Hematopoietic multipotent progenitor cell (in vitro differentiated cells): ENCODE results near the gene MED27. TPM values are rescaled to one million over a fixed set of nuclear protein-coding genes. Genes with fewer than 3 reads are reported as not detected.

ENCODE experiments used
- DNase-seq, 3 donors: peaks; one replicate each; pipeline ENCODE4 v3.0.0-alpha.2; 2011 to 2015; ENCODE audit warnings: low read depth in 2 of 3, low spot score in 2 of 3
- total RNA-seq: library from RNA; depleted of rRNA; stranded (reverse); fragments of >200 nt; gene quantifications from one replicate; pipeline ENCODE4 v1.2.3, GENCODE V29; 2012

The MED27 gene
- total RNA-seq, 1 donor: 21.3 TPM

DNA sequence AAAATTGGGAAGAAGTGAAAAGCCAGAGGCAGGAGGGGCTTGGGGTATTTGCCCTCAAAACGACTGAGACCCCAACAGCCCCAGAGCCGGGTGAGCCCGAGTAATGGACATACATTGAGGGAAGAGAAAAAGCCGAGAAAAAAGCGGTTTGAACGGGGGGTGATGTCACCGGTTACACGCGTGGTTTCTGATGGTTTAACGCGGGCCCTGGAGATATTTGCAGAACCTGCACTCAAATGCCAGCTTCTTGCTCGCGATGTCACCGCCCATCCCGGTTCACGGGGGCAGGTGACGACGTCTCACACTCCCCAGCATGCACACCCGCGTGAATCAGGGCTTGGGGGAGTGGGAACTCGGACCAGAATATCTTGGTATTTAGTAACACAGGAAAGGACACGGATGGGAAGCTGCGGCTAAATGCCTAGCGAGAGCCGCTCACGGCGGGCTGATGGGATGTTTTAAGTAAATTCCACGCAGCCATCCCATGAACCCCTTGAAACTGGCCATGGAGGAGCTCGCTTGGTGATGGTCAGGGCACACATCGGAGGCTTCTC is 237.8 kb downstream of the MED27 start:
- no peak for DNase-seq

- no peak for DNase-seq
These were observed 238.6 kb downstream of the MED27 start for GRCh38 chr9:131840751-131841702.

DNA sequence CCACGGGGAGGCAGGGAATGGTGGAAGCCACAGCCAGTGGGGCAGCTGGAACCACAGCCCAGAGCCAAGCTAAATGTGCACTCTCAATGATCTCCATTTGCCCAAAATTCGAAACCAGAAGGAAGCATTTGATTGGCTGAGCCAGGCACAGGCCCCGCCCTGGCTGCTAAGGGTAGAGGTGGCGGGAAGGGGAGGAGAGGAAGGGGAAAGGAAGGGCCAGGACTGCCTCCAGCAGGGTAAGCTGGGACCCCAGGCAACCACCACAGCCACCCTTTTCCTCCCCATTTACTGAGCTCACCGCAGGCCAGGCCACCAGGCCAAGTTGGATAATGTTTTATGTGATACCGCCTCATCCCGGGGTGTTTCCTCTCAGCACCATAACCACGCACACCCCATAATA is 239.4 kb downstream of the MED27 start:
- no peak for DNase-seq

- no peak for DNase-seq
These were observed 240.2 kb downstream of the MED27 start for GRCh38 chr9:131839281-131840084.

DNA sequence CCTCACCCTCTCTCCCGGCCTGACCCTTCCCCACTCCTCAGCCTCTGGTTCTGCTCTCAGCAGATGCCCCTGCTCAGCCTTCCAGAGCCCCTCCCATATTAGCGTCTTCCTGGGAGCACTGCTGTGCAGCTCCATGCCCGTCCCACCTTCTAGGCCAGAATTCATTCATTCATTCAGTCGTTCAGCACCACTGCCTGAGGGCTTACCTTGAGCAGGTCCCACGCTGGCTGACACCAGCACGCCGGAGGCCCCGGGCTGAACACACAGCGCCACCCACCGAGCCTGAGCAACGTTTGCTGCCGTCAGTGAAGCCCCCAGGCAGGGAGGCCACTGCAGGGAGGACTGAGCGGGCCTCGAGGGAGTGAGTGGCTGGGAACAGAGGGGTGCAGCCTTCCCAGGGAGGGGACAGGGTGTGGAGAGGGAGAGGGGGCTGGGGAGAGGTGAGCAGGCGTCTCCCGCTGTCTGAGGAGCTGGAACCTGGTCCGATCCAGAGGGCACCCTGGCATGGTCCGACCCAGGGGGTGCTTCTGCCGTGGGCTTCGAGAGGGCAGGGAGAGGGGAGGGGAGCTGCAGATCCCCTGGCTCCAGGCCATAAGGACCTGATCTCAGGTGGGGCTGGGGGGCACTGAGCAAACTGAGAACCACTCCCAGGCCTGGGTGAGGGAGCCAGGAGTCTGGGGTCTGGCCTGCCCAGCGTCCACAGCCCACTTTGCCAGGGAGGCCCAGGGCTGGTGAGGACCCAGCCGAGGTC is 241.0 kb downstream of the MED27 start:
- no peak for DNase-seq

DNA sequence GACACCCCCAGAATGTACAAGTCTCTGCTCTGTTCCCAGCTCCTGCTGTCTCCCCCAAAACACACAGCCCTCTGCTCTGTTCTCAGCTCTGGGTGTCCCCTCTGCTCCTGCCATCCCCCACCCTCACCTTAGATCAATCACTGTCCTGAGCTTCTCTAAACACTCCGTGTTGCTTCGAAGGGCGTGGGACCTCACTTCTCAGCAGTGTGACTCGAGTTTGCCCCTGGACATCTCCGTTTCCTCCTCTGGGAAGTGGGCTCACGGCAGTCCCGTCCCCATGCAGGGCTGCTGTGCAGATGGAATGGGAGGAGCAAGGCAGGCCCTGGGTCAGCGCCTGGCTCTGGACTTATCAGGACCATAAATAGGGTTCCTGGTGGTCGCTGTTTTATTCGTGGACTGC is 241.8 kb downstream of the MED27 start:
- DNase-seq: no peak

- DNase-seq: peak in 1 of 3 donors; percentile 16
These were observed 242.4 kb downstream of the MED27 start for GRCh38 chr9:131837316-131837715.

- DNase-seq: no peak
These were observed 242.9 kb downstream of the MED27 start for GRCh38 chr9:131836607-131837315.

GRCh38 chr9:131836021-131836420 is 243.6 kb downstream of the MED27 start:
- DNase-seq: no peak

DNA sequence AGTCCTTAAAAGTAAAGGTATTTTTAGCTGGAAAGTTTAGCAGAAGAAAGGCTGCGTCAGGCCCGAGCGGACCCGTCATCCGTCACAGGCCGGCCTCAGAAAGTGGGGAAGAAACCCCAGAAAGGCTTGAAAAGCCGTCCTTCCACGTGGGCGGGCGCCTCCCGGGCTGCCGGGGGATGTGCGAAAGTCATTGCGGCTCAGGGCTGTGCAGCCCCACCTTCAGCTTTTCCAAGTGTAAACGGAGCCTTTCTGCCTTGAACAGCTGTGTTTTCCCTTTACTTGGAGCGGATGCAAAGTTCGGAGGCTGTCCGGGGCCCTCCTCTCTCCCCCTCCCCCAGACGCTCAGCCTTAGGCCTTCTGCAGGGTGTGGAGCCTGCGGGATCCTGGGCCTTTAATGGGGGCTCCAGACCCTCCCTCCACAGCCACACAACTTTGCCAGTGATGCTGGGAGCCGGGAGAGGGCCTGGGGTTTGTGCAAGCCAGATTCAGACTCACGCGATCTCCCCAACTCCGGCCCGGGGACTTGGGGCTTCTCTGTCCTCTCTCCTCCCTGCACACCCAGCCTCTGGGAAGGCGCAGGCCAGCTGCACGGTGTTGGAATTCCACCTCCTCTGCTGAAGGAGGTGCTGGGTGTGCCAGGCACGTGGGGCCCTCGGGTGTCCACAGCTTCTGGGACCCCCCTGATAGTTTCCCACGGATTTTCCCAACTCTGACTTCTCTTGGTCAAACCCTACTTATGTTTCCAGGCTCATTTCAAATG is 244.3 kb downstream of the MED27 start:
- DNase-seq: no peak

DNA sequence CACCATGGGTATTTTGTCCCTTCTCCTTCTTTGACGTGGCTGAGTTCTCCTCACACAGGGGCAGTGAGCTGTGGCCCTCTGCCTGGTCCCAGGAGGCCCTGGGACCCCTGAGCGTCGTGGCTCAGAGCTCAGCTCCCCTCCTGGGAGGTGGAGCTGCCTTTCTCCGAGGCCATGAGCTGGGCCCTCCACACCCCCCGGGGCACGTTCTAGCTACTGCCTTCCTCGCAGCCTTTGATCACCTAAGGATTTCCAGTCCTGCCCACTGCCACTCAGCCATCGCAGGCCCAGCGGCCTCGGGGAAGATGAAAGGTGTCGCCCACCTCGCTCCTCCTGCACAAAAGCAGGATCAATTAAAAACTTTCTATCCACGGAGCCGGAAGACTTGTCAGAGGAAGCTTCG is 244.9 kb downstream of the MED27 start:
- DNase-seq: no peak

DNA sequence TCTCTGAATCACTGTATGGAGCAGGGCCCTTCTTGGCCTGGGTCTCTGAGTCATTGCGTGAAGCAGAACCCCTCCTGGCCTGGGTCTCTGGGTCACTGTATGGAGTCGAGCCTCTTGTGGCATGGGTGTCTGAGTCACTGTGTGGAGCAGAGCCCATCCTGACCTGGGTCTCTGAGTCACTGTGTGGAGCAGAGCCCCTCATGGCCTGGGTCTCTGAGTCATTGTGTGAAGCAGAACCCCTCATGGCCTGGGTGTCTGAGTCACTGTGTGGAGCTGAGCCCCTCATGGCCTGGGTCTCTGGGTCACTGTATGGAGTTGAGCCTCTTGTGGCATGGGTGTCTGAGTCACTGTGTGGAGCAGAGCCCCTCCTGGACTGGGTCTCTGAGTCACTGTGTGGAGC is 245.8 kb downstream of the MED27 start:
- no peak for DNase-seq

DNA sequence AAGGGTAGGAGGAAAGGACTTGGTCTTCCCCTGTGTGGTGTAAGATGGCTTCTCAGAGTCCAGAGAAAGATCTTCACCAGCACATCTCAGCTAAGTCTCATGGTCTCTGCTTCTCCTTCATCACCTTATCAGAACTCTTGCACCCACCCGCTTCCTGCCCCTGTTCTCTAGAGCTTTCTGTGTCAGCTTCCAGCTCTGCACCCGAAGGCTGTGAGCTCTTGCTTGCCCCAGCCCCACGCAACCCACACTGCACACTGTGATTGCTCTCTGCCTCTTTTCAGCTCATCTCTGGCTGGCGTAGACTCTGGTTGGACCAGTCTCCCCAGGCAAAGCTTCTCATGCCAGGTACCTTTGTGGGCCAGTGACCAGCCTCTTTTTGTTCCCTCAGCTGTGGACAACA is 246.6 kb downstream of the MED27 start:
- DNase-seq: no peak

DNA sequence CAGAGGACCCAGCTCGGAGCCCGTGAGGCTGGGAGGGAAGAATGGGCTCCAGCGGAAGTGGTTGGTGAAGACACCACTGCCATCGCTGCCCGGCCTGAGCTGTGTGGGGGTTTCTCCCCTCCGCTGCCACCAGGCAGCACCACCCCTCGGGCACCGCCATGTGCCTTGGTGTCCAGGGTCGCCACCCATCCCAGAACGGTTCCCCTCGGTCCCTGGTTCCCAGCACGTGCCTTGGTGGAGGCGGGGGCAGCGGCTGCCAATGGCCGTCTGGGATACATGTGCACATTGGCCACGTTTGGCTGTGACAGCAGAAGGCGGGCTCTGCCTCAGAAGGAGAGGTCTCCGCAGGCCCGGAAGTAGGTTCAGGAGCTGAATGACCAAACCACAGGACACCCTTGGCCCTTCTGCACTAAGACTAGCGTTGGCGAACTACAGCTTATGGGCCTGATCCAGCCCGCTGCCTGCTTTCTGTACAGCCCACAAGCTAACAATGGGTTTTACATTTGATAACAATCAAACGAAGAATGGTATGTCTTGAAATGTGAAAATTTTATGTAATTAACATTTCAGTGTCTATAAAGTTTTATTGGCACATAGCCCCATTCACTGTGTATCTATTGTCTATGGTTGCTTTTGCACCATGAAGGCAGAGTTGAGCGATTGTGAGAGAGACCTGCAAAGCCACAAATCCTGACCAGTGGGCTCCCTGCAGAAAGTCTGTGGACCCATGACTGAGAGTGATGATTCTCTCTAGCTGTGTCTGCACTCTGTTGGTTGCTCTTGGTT is 248.1 kb downstream of the MED27 start:
- DNase-seq: no peak

- DNase-seq: no peak
These were observed 251.8 kb downstream of the MED27 start for GRCh38 chr9:131827821-131828369.

DNA sequence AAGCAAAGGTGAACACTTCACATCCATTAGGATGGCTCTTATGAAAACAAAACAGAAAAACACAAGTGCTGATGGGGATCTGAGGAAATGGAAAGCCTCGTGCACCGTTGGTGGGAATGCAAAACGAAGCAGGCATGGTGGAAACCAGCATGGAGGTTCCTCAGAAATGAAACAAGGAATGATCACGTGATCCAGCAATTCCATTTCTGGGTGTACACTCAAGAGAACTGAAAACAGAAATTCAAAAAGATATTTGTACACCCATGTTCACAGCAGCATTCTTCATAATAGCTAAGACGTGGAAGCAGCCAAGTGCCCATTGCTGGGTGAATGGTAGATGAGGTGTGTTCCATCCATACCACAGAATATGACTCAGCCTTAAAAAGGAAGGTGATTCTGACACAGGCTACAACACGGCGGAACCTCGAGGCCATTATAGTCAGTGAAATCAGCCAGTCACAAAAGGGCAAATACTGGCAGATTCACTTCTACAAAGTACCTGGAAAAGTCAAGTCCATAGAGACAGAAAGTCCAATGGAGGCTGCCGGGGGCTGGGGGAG is 252.6 kb downstream of the MED27 start:
- DNase-seq: no peak

GRCh38 chr9:131826053-131826452 is 253.6 kb downstream of the MED27 start:
- no peak for DNase-seq

DNA sequence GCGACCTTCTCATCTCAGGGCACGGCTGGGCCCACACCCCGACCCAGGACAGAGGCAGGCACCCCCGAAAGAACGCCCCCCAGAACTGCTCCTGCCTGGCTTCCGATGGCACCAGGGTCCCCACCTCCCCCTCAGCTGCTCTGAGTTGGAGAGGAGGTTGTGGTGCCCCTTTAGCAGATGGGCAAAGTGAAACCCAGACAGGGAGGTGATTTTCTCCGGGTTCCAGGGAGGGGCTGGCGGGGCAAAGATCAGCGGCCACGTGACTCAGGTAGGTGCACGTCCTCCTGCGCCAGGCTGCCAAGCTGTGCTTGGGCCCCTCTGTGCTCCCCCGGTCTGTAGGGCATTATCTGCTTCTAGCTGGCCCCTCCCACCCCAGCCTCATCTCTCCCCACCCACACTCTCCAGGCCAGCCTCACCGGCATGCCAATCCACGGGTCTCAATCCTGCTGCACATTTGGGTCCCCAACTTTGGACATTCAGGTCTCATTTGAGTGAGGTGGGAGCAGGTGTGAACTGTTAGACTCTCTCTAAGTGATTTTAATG is 254.6 kb downstream of the MED27 start:
- DNase-seq: no peak
